Endodermal cell (in vitro differentiated cells): ENCODE data around the gene CHRNB1. TPM values are rescaled to one million over a fixed set of nuclear protein-coding genes. Genes with fewer than 3 reads are reported as not detected.

Experiments used
- DNase-seq: peaks from one replicate; pipeline ENCODE4 v3.0.0-alpha.2; 2017
- H3K27ac ChIP-seq: 2 replicates; pipeline ENCODE4 v1.5.1; 2013; ENCODE audit warnings: mild to moderate bottlenecking, low read depth, low read length, moderate library complexity
- H3K27me3 ChIP-seq: 2 replicates; pipeline ENCODE4 v1.6.1; 2013; ENCODE audit warnings: mild to moderate bottlenecking, low read length, moderate library complexity; ENCODE audit not compliant: insufficient read depth, control insufficient read depth, poor library complexity, severe bottlenecking
- H3K36me3 ChIP-seq: 2 replicates; pipeline ENCODE4 v1.7.0; 2013; ENCODE audit warnings: mild to moderate bottlenecking, low read length, moderate library complexity; ENCODE audit not compliant: control insufficient read depth, insufficient read depth
- H3K4me1 ChIP-seq: one replicate; pipeline ENCODE4 v1.7.0; 2013; ENCODE audit warnings: low read length; ENCODE audit not compliant: control insufficient read depth, insufficient read depth
- H3K4me3 ChIP-seq: 2 replicates; pipeline ENCODE4 v1.5.1; 2013; ENCODE audit warnings: mild to moderate bottlenecking, low read length, moderate library complexity
- H3K9ac ChIP-seq: 2 replicates; pipeline ENCODE4 v1.6.1; 2013; ENCODE audit warnings: mild to moderate bottlenecking, low read length, moderate library complexity; ENCODE audit not compliant: poor library complexity, severe bottlenecking; ENCODE audit errors: extremely low read depth
- H3K9me3 ChIP-seq: 2 replicates; pipeline ENCODE4 v1.6.1; 2013; ENCODE audit warnings: mild to moderate bottlenecking, low read length, moderate library complexity; ENCODE audit not compliant: control insufficient read depth
- H3K27ac Mint-ChIP-seq: 2 replicates; pipeline ENCODE4 v1.8.0; 2020; ENCODE audit warnings: mixed read lengths
- H3K27me3 Mint-ChIP-seq: 2 replicates; pipeline ENCODE4 v1.8.0; 2021; ENCODE audit warnings: mild to moderate bottlenecking, mixed read lengths; ENCODE audit not compliant: insufficient read depth
- H3K36me3 Mint-ChIP-seq: 2 replicates; pipeline ENCODE4 v1.8.0; 2020; ENCODE audit warnings: low read depth, mixed read lengths
- H3K4me1 Mint-ChIP-seq: 2 replicates; pipeline ENCODE4 v1.8.0; 2020; ENCODE audit warnings: mixed read lengths
- H3K4me3 Mint-ChIP-seq: 2 replicates; pipeline ENCODE4 v1.8.0; 2020; ENCODE audit warnings: mild to moderate bottlenecking, moderate library complexity, mixed read lengths
- H3K9me3 Mint-ChIP-seq: 2 replicates; pipeline ENCODE4 v1.8.0; 2020; ENCODE audit warnings: mild to moderate bottlenecking, mixed read lengths
- CTCF ChIP-seq: fragments of 200-600 bp; sonication (generic); conservative IDR thresholded peaks from 2 replicates; pipeline ENCODE4 v1.5.0; 2021; ENCODE audit warnings: antibody characterized with exemption, mild to moderate bottlenecking
- WGBS, 2 experiments: methylation state at CpG; one replicate each; pipeline versions ENCODE4 v1.1.5 to v1.1.7; 2013; ENCODE audit warnings: missing lambda C conversion rate in 2 of 2, mixed read lengths in 1 of 2; ENCODE audit not compliant: insufficient coverage in 1 of 2, insufficient read length in 1 of 2; 5-methylcytosine and 5-hydroxymethylcytosine counted together
- total RNA-seq, 2 donors: library from RNA; stranded (reverse); fragmentation: NEBNext Ultra II Directional in 1 of 2; extraction: Animal tissue kit (Norgen Biotek cat#: 25700) in 1 of 2; gene quantifications; 2 replicates in 1 of 2; 3 replicates in 1 of 2; pipeline ENCODE4 v1.2.1, GENCODE V29; 2021

Gene CHRNB1
- total RNA-seq, 2 donors from 2014 or later = 8.7 to 11.6 TPM

- peaks cover 4% of the 10 kb centered on the region for H3K36me3 Mint-ChIP-seq
- H3K4me1 Mint-ChIP-seq = peaks cover 31% of the 10 kb centered on the region
- no peak overlapping the region for H3K4me3 ChIP-seq
- no peak overlapping the region for H3K4me3 Mint-ChIP-seq
- H3K36me3 ChIP-seq = no peaks in the 10 kb centered on the region
- no peaks in the 10 kb centered on the region for H3K9me3 ChIP-seq
- no peaks in the 10 kb centered on the region for H3K27me3 Mint-ChIP-seq
- WGBS, 2 experiments = 91 to 96% methylated on average over 5 of the region's 5 CpGs
- no peaks in the 10 kb centered on the region for H3K27me3 ChIP-seq
- H3K9ac ChIP-seq = no peak overlapping the region
- no peak for TF ChIP-seq CTCF
- H3K4me1 ChIP-seq = peaks cover 15% of the 10 kb centered on the region
- H3K9me3 Mint-ChIP-seq = no peaks in the 10 kb centered on the region
- H3K27ac Mint-ChIP-seq = no peak overlapping the region
- no peak overlapping the region for H3K27ac ChIP-seq
- no peak for DNase-seq
Observed at GRCh38 chr17:7476951-7477350, 32.1 kb downstream of the CHRNB1 start.

- H3K4me3 ChIP-seq = peak overlapping the region; percentile 84
- H3K27me3 ChIP-seq = no peaks in the 10 kb centered on the region
- Mint-ChIP-seq H3K4me1 (peaks cover 38% of the 10 kb centered on the region), H3K4me3 (peak overlapping the region; percentile 88), H3K9me3 (no peaks in the 10 kb centered on the region), H3K27ac (peak overlapping the region; percentile 76), H3K27me3 (no peaks in the 10 kb centered on the region), H3K36me3 (peaks cover 4% of the 10 kb centered on the region)
- no peak for TF ChIP-seq CTCF
- no peaks in the 10 kb centered on the region for H3K9me3 ChIP-seq
- H3K4me1 ChIP-seq = peaks cover 15% of the 10 kb centered on the region
- peak overlapping the region; percentile 76 for H3K9ac ChIP-seq
- DNase-seq = peak; percentile 73
- peak overlapping the region; percentile 60 for H3K27ac ChIP-seq
- 69 to 74% methylated on average over 7 to 26 of the region's 26 CpGs for WGBS, 2 experiments
- no peaks in the 10 kb centered on the region for H3K36me3 ChIP-seq
Observed at GRCh38 chr17:7477392-7478275, 32.8 kb downstream of the CHRNB1 start.

GRCh38 chr17:7478276-7479212 is 33.7 kb downstream of the CHRNB1 start:
- peak; percentile 20 for TF ChIP-seq CTCF
- H3K4me3 Mint-ChIP-seq = peak overlapping the region; percentile 88
- peak overlapping the region; percentile 76 for H3K27ac Mint-ChIP-seq
- 36 to 96% methylated on average over 5 to 40 of the region's 40 CpGs for WGBS, 2 experiments
- Histone ChIP-seq H3K27me3 (no peaks in the 10 kb centered on the region), H3K9me3 (no peaks in the 10 kb centered on the region), H3K9ac (peak overlapping the region; percentile 76), H3K4me1 (peaks cover 15% of the 10 kb centered on the region), H3K36me3 (no peaks in the 10 kb centered on the region), H3K4me3 (peak overlapping the region; percentile 84), H3K27ac (peak overlapping the region; percentile 75)
- DNase-seq = peak; percentile 77
- no peaks in the 10 kb centered on the region for H3K27me3 Mint-ChIP-seq
- peaks cover 4% of the 10 kb centered on the region for H3K36me3 Mint-ChIP-seq
- H3K4me1 Mint-ChIP-seq = peaks cover 47% of the 10 kb centered on the region
- no peaks in the 10 kb centered on the region for H3K9me3 Mint-ChIP-seq
